Activated CD4-positive, alpha-beta T cell treated with anti-CD3 and anti-CD28 coated beads, Interleukin-2, Interleukin-6, amounts not matched to agents 100 ng/mL and 50 ng/mL, durations not matched to agents 16 hours and 8 hours (primary cell): Measurements from ENCODE around the gene FIGNL1.
"Not testable (repeated sequence)": the region's sequence is repeated elsewhere in the genome, so short reads cannot be mapped to it uniquely, and the experiment has no call there.

Experiments used
- DNase-seq: peaks from one replicate; pipeline ENCODE4 v3.0.0-alpha.2; 2020

FIGNL1 gene

GRCh38 chr7:50470250-50471163 is 20.4 kb upstream of the FIGNL1 start:
- DNase-seq: no peak

DNA sequence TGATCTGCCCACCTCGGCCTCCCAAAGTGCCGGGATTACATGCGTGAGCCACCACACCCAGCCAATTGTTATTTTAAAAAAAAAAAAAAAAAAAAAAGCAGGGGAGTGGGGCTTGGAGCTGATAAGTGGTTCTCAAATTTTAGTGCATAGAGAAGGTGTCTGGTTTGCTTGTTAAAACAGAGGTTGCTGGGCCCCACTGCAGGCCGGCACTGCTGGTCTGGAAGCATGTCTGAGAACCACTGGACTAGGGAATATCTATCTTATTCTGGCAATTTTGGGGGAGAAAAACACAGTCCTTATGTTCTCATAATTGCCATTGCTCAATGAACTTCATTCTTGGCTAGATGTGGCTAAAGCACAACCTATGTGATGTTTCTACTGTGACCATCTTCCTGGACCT is 19.0 kb upstream of the FIGNL1 start:
- no peak for DNase-seq

DNA sequence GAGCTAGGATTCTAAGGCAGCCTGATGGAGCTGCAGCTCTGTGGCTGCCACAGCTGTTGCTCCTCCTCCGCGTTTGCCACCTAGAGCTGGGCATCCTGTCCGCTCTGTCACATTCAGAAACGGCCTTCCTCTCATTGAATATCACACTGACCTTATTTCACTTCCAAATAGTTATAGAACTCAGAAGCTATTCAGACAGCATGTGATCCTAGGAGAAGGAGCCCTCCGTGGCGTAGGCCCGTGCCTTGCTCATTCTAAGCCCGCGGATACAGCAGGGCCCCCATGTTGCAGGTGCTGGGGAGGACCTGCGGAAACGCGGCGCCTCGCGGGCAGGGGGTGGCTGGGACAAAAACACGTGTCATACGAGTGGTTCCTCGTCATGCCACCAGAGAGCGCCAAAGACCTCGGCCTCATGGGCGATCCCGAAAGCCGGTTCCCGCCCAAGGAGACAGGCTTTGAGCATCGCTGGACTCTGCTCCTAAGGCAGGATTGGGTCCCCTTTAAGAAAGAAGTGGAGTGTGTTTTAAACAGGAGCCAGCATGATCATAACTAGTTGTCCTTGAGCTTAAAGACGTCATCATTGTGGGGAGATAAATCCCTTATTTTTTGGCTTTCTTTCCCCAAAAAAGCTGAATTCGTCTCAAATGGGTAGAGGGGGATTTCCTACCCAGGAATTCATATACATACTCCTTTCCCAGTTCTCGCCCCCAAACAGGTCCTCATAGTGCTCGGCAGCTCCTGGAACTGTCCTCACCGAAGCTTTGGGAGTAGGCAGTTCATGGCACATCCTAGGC is 17.9 kb upstream of the FIGNL1 start:
- DNase-seq: peak; percentile 89

DNA sequence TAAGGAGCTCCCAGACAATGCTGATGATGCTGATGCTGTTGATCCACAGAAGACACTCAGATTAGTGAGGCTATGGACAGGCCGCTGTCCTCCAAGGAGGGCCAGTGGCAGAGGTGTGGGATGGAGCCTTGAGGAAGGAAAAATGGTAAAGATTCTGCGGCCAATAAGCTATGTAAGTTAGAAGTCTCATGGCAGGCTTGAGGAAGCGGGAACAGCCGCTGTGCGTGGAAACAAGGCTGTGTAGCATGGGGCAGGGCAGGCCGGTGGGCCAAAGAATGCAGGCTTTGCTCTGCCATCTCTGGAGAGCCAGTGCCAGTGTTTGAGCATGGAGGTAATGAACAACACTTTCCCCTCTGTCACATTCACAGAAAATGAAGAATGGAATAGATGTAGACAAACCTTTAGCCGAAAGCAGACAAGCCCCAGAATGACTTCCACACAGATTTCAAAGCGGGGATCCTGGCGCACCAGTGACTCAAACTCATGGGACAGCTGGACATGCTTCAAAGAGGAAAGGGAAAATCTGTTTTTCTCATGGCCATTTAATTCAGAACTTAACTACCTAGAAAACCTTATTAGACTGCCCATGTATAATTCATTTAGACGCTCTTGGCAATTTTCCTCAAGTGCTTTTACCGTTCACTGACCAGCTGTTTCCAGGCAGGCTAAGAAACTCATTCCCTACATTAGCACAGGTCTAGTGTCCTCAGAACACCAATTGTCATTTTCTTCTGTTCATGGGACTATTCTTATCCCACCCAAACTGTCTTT is 16.9 kb upstream of the FIGNL1 start:
- no peak for DNase-seq

DNA sequence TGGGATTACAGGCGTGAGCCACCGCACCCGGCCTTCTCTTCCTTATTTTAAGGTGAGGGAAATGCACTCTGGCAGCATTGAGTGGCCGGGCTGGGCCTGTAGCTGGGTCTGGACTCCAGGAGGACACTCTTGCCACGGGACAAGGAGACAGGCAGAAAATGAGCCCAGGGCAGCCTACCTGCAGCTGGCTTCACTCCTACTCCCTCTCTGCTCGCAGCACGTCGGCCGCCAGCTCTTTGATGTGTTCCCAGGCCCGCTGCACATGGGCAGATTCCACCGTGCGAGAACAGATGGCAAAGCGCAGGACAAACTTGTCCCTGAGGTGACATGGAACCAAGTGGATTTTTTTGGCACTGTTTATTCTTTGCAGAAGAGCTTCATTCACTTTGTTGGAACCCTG is 12.9 kb upstream of the FIGNL1 start:
- no peak for DNase-seq

GRCh38 chr7:50462361-50462760 is 12.2 kb upstream of the FIGNL1 start:
- no peak for DNase-seq

DNA sequence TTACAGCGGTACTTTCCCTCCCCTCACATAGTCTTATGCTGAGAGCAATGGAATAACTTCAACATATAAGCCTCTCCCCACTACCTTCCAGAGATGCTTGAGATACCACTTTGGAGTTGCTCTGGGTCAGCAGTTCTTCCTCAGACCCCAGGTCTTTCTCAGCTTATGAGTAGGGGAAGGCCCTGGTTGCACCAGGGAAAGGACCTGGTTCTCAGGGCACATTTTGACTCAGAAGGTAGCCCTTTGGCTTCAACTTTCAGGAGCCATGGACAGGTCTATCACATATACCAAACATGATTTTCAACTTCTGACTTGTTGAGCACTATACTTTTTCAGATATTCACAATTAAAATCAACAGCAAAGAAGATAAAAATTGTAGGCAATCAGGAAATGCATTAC is 11.5 kb upstream of the FIGNL1 start:
- DNase-seq: no peak

- not testable (repeated sequence) for DNase-seq
These were observed 9.0 kb upstream of the FIGNL1 start for GRCh38 chr7:50459183-50459582.

DNA sequence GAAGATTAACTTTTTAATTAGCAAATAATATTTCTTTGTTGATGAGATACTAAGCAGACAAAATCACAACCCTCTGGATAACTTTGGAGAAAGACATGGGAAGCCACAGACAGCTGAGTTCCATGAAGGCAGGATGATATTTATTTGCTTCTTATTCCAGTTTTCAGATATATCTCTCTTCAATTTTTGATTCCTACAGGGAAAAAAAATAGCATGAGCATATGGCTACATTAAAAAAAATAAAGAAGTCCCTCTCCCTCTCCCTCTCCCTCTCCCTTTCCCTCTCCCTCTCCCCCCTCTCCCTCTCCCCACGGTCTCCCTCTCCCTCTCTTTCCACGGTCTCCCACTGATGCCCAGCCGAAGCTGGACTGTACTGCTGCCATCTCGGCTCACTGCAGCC is 8.5 kb upstream of the FIGNL1 start:
- not testable (repeated sequence) for DNase-seq

DNA sequence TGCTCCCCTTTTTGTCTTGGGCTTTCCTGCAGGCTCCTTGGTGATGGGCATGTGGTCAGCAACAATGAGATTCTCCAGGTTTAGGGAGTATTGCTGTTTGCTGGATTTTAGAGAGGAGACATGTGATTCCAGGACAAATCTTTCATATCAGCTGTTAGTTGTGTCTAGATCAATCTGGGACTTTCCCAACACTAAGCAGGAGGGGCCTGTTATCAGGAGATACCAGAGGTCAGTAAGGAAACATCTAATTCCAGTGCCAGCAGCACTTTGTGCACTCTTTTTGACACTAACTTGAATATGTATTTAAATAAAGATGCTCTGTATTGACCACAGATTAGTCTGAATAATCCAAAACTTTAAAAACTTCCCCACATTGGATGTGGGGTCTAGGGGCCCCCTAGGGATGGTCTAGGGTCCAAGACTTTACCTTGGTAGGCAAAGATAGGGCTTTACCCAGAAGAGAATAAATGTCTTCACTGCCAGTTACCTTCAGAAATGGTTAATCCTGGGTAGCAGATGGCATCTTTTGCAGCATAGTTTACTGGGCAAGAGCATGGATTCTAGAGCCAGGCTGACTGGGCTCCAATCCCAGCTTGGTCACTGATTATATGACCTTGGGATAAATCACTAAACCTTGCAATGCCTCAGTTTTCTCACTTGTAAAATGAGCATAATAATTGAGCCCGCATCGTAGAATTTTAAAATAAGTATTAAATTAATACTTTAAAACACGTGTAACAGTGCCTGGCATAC is 6.4 kb upstream of the FIGNL1 start:
- no peak for DNase-seq

DNA sequence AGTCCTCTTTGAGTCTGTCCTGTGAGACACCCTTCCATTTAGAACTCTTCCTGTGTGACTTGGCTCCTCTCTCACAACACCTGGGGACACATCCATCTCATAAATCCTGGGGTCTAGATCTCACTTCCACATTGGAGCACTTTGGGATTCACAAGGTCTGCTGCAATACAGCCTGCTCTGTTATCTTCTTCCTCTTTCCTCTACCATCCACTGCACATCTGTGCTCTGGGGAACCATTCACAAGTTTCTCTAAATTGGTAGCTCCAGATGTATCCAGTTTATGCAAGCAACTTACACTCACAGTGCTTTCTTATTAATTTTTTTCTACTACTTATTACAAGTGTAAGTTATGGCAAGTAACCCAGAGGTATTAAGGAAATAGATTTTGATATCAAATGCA is 5.5 kb upstream of the FIGNL1 start:
- DNase-seq: no peak

DNA sequence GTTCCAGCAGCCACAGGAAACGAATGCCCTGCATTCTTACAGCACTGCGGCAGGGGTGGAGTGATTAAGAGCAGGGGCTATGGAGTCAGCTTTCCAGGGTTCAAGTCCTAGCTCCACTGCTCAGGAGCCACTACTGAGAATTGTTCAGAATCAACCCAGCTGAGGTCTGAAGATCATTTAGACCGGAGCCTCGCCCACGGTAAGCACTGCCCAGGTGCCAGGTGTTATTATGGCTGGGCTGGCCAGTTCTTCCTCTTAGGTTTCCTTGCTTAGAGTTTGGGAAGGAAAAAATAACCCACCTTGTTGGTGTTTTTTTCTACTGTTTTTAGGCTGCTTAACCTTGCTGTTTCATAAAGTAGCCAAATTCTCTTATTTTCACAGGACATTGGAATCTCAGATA is 4.8 kb upstream of the FIGNL1 start:
- no peak for DNase-seq

GRCh38 chr7:50450590-50451032 is 461 bp upstream of the FIGNL1 start:
- peak; percentile 19 for DNase-seq

- peak; percentile 9 for DNase-seq
These were observed 659 bp downstream of the FIGNL1 start for GRCh38 chr7:50449501-50449880.

DNA sequence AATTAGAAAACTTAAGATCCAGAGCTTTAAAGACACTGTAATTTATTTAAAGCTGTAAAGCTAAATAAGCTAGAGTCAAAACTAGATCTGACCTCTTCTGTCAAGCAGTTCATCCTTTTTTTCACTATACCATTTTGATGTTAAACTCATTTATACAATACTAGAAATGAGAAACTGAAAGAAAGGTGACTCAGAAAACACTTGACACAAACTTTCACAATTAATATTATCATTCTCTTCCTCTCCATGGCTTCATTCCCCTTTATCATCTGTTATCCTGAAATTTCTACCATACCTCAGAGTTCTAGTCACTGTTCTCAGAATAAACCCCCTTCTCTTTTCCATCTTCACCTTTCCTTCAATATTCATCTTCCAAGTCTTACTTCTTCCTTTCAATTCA is 1.3 kb downstream of the FIGNL1 start:
- DNase-seq: peak; percentile 54

- DNase-seq: peak; percentile 73
These were observed 3.6 kb downstream of the FIGNL1 start for GRCh38 chr7:50446542-50446960.

- DNase-seq: no peak
These were observed 13.9 kb downstream of the FIGNL1 start for GRCh38 chr7:50436133-50436806.

DNA sequence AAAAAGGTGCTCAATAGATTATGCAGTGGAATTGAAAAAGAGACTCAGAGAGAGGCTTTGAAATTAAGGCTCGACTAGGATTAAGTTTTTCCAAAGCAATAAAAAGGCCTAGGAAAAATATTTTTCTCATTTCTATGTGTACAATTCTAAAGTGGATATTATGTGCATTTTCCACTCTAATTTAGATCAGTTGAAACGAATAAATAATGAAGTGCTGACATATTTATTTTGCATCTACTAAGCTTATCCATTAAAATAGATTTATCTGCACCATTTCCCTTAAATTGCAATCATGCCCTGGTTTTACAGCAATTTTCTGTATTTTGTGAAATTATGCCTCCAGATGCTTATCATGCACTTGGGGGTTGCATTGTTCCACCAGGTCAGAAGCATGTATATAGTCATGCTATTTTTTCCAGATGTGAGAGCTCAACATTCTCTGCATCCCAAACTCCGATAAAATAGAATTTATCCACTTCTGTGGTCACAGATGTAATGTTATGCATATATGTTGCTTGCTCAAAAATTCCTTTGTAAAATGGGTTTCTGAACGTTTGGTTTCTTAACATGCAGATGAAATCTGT is 18.3 kb downstream of the FIGNL1 start:
- DNase-seq: no peak

- DNase-seq: no peak
These were observed 18.8 kb downstream of the FIGNL1 start for GRCh38 chr7:50431316-50431715.

DNA sequence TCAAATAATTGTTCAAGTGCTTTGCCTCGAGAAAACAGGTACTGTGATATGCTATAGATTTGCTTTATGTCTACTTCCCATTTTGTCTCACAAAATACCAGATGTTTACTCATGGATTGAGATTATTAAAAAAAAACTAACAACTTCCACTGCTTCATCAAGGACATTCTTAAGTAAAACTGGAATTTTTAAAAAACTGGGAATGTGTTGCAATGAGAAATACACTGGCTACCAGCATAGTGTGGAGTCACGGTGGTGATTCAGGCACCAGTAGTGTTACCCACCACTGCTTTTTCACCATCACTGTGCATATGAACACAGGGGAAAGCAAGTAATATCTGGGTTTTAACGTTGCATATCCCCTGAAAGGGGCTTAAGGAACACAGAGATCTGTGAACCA is 21.2 kb downstream of the FIGNL1 start:
- no peak for DNase-seq

GRCh38 chr7:50427518-50427917 is 22.6 kb downstream of the FIGNL1 start:
- no peak for DNase-seq
